HG03039 (cell line): ENCODE results near the gene IMMP2L.
"Not testable (repeated sequence)": the region's sequence is repeated elsewhere in the genome, so short reads cannot be mapped to it uniquely, and the experiment has no call there.

Experiments used
- ATAC-seq: cut with Tn5 transposase; IDR thresholded peaks from one replicate; pipeline ENCODE4 v1.9.1; 2021; ENCODE audit warnings: mild to moderate bottlenecking, moderate library complexity; ENCODE audit not compliant: unreplicated experiment

The IMMP2L gene

GRCh38 chr7:111561904-111562732, at the start of gene IMMP2L:
Gene IMMP2L (minus strand): TSS chr7:111562492.
- peak; percentile 86 for ATAC-seq

- not testable (repeated sequence) for ATAC-seq
Measured at GRCh38 chr7:111609483-111610254, 47.4 kb upstream of the IMMP2L start.

- no peak for ATAC-seq
Measured at GRCh38 chr7:111607621-111608020, 45.3 kb upstream of the IMMP2L start.

GRCh38 chr7:111605246-111605645, 43.0 kb upstream of the IMMP2L start:
- no peak for ATAC-seq

- ATAC-seq: no peak
Measured at GRCh38 chr7:111600091-111600490, 37.8 kb upstream of the IMMP2L start.

- ATAC-seq: no peak
Measured at GRCh38 chr7:111595780-111596179, 33.5 kb upstream of the IMMP2L start.

- no peak for ATAC-seq
Measured at GRCh38 chr7:111594602-111595001, 32.3 kb upstream of the IMMP2L start.

GRCh38 chr7:111593343-111593742, 31.1 kb upstream of the IMMP2L start:
- ATAC-seq: no peak

- ATAC-seq: no peak
Measured at GRCh38 chr7:111588065-111588433, 25.8 kb upstream of the IMMP2L start.

GRCh38 chr7:111587410-111588064, 25.2 kb upstream of the IMMP2L start:
- ATAC-seq: no peak

GRCh38 chr7:111586711-111587409, 24.6 kb upstream of the IMMP2L start:
- no peak for ATAC-seq

- not testable (repeated sequence) for ATAC-seq
Measured at GRCh38 chr7:111581784-111582488, 19.6 kb upstream of the IMMP2L start.

GRCh38 chr7:111581207-111581606, 18.9 kb upstream of the IMMP2L start:
- not testable (repeated sequence) for ATAC-seq

- no peak for ATAC-seq
Measured at GRCh38 chr7:111578754-111579153, 16.5 kb upstream of the IMMP2L start.

GRCh38 chr7:111571720-111572119, 9.4 kb upstream of the IMMP2L start:
- no peak for ATAC-seq

GRCh38 chr7:111568870-111569462, 6.7 kb upstream of the IMMP2L start:
- ATAC-seq: peak; percentile 92

- no peak for ATAC-seq
Measured at GRCh38 chr7:111568419-111568818, 6.1 kb upstream of the IMMP2L start.

GRCh38 chr7:111564078-111564477, 1.8 kb upstream of the IMMP2L start:
- ATAC-seq: no peak

GRCh38 chr7:111561654-111561903, 713 bp downstream of the IMMP2L start:
- no peak for ATAC-seq
